Fibroblast of mammary gland (primary cell): ENCODE data around the gene MYO16.

Experiments
- DNase-seq: peaks from one replicate; pipeline ENCODE4 v3.0.0-alpha.2; 2010; ENCODE audit warnings: low read depth
- H3K4me3 ChIP-seq: 2 replicates; pipeline ENCODE4 v1.5.1; 2011; ENCODE audit warnings: low read depth, mild to moderate bottlenecking, low read length, moderate library complexity; ENCODE audit not compliant: control insufficient read depth
- TF ChIP-seq, protein P1 (sequence below): conservative IDR thresholded peaks from 2 replicates; pipeline ENCODE4 v1.5.1; 2011; ENCODE audit warnings: low read depth, low read length, inconsistent platforms; ENCODE audit not compliant: control insufficient read depth, insufficient read depth

MYO16 gene

GRCh38 chr13:109172136-109172535 is 542.7 kb downstream of the MYO16 start:
- TF ChIP-seq, protein P1, sequence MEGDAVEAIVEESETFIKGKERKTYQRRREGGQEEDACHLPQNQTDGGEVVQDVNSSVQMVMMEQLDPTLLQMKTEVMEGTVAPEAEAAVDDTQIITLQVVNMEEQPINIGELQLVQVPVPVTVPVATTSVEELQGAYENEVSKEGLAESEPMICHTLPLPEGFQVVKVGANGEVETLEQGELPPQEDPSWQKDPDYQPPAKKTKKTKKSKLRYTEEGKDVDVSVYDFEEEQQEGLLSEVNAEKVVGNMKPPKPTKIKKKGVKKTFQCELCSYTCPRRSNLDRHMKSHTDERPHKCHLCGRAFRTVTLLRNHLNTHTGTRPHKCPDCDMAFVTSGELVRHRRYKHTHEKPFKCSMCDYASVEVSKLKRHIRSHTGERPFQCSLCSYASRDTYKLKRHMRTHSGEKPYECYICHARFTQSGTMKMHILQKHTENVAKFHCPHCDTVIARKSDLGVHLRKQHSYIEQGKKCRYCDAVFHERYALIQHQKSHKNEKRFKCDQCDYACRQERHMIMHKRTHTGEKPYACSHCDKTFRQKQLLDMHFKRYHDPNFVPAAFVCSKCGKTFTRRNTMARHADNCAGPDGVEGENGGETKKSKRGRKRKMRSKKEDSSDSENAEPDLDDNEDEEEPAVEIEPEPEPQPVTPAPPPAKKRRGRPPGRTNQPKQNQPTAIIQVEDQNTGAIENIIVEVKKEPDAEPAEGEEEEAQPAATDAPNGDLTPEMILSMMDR: no peak
- H3K4me3 ChIP-seq: no peak overlapping the region
- no peak for DNase-seq

GRCh38 chr13:109175666-109176065 is 546.3 kb downstream of the MYO16 start:
- TF ChIP-seq, protein P1: no peak
- H3K4me3 ChIP-seq: no peak overlapping the region
- DNase-seq: no peak

DNA sequence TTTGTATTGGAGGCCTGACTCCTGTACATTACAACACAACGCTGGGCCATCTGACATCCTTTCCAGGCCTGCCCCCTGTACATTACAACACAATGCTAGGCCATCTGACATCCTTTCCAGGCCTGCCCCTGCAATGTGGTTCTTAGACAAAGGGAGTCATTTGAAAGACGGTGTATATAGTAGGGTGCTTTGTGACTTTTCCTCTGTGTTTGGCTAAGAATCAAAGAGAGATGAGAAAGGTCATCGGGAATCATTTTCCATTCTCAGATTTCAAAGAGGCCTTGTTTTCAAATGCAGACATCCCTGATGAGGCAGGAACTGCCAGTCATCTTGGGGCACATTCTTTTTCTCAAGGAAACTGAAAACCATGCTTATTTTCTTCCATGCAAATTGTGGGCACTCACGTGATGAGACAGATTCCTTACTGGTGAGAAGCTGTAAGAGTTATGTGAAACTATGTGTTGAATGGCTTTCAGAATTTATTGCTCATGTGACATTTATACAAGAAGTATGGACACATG is 551.6 kb downstream of the MYO16 start:
- H3K4me3 ChIP-seq: no peak overlapping the region
- peak; percentile 70 for DNase-seq
- TF ChIP-seq, protein P1: no peak

DNA sequence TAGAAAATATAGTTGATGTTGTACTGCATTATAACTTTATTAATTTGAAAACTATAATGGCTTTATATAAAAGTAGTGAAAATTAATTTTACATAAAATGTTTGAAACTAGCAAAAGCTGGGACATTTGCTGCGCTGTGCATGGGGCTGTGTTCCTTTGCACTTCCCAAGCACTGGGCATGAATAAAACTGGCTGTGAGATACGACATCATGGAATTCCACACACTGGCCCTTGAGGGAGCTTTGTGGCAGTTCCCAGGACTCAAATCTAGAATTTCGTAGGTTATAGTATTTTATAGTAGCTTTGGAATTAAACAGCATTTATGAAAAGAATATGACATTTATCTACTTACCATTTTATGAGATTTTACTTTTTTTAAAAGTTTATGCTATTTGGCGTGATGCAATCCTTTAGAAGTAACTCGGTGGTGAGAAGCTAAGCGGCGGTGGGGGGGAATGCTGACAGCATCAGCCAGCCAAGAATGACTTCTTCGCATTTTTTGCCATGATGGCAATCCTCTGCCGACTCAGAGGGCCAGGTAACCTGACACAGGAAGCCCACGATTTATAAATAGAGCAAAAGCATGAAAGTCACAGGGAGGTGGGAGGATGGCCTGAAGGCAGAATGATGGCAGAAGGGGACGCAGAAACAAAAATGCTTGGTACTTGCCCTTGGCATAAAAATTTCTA is 553.5 kb downstream of the MYO16 start:
- TF ChIP-seq, protein P1: no peak
- DNase-seq: no peak
- H3K4me3 ChIP-seq: no peak overlapping the region

- TF ChIP-seq, protein P1: no peak
- no peak for DNase-seq
Observed at GRCh38 chr13:109191413-109191812, 562.0 kb downstream of the MYO16 start.

DNA sequence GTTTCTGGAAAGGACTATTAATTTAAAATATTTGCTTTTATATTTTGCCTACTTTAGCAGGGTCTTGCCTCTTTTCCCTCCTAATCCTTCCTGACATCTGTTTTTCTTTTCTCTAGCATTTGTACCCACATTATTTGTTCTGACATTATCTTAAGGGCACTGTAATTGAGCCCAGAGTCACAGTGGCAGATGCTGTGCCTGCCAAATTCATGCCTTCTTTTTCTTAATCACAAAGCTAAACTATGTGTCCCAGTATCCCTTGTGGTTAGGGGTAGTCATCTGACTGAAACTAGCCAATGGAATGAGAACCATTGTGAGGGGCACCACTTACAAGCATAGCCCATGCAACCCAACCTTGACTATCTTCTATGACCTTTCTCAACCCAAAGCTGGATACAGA is 562.9 kb downstream of the MYO16 start:
- DNase-seq: no peak
- no peak overlapping the region for H3K4me3 ChIP-seq
- TF ChIP-seq, protein P1: no peak

More at GRCh38 chr13:109191413-109191812, 562.0 kb downstream of the MYO16 start:
- H3K4me3 ChIP-seq: no peak overlapping the region

DNA sequence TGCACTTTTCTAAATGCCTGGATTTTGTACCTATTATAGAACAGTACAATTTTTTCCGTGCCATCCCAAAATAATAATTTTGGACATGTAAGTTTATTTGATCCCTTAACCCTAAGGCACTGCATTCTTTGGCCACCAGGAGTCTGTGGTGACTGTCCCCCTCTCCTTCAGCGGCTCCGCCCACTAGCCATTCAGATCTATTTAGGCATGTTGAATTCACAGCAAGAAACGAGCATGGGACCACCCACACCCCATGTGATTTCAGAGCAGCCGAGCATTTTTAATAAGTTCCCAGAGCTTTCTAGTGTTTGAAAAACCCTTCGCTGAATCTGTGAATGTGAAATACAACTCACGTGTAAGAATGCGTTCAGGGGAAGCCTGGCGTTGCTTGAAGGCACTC is 567.5 kb downstream of the MYO16 start:
- DNase-seq: no peak
- TF ChIP-seq, protein P1: peak; percentile 10
- no peak overlapping the region for H3K4me3 ChIP-seq
